NCI-H226 (cell line): ENCODE data around the gene LUZP2.

Experiments
- DNase-seq: peaks from one replicate; pipeline ENCODE4 v3.0.0-alpha.2; 2015

LUZP2 gene

DNA sequence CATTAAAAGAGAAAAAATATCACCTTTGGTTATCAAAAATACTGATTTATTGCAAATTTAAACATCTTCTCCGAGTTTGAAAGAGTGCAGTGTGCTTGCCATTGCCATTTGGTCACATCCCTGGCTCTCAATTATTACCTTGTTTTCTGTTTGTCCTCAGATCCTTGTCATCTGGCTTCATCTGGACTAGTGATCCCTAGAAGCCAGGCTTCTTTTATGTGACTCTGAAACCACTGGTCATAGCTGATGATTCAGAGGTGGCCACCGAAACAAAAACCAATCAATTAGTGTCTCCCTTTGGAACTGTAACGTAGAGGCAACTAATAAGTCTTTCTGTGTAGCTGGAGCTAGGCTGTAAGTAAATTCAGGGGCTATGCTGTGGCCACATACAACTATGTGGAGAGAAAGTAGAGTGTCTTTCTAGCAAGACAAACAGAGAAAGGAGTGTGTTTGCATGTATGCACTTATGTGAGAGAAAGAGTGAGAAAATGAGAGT lies 237.9 kb downstream of the LUZP2 start:
- DNase-seq: no peak

DNA sequence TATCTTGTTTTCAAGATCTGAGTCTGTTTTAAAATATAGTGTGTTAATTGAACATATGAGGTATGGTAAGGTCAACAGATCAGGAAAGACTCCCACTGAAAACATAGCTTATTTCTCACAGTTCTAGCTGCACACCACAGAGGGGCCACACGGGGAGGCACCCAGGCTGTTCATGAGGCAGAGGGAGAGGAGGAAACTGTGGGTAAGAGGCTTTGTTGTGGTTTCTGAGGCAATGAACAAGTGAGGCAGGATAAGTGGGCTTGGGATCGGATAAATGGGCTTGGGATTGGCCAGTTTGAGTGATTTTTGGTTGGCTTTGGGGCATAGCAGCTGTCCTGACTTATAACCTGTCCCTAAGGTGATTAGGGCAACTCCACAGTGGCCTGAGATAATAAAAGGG lies 242.1 kb downstream of the LUZP2 start:
- DNase-seq: no peak

DNA sequence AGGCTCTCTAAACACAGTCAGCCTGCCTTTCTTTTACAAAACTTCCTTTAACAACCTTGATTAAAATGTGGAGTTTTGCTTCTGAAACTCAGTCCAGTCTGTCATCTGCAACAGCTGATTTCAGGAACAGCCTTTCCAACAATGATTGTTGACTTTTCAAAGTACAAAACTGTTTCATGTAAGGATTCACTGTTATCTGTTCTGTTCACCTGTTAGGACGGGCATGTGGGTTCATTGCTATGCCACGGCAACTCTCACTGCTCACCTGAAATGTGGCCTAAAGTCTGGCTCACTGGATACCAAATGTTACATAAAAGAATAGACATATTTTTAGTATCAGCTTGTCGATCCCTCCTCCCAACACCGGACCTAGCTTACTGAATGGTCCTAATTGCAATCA lies 242.8 kb downstream of the LUZP2 start:
- no peak for DNase-seq

DNA sequence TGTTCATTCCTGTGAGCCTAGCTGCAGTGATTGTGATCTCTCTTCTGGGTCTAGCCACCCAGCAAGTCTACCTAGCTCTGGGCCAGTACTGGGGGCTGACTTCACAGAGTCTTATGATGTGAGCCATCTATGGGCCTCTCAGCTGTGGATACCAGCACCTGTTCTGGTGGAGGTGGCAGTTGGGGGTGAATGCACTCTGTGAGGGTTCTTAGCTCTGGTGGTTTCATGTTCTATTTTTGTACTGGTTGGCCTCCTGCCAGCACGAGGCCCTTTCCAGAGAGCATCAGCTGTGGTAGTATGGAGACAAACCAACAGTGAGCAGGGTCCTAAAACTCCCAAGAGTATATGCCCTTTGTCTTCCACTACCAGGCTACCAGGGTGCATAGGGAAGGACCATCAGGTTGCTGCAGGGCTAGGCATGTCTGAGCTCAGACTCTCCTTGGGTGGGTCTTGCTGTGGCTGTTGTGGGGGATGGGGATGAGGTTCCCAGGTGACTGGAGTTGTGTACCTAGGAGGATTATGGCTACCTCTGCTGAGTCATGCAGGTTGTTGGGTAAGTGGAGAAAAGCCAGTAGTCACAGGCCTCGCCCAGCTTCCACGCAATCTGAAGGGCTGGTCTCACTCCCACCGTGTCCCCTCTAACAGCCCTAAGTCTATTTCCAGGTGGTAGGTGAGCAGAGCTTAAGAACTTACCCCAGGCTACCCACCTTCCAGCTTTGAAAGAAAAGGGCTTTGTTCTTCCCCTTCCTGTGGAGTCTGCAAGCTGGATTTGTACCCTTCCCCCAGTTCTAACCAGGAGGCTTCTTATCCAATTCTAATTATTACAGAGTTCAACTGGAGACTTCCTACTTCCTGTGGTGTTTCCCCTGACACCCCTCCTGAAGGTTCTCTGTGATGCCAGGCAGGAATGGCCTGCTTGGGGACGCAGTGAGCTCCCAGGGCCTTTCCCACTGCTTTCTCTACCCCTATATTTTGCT lies 250.7 kb downstream of the LUZP2 start:
- no peak for DNase-seq

DNA sequence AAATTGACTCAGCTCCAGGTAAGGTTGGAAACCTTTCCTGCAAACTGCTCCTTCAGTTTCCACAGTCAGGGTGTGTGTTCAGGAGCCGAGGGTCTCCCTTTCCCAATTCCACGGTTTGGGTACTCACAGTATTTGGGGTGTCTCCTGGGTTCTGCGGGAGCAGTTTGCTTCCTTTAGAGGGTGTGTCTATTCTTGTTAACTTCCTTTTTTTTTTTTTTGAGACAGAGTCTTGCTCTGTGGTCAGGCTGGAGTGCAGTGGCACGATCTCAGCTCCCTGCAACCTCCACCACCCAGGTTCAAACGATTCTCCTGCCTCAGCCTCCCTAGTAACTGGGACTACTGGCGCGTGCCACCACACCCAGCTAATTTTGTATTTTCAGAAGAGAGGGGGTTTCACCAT lies 251.4 kb downstream of the LUZP2 start:
- DNase-seq: no peak

DNA sequence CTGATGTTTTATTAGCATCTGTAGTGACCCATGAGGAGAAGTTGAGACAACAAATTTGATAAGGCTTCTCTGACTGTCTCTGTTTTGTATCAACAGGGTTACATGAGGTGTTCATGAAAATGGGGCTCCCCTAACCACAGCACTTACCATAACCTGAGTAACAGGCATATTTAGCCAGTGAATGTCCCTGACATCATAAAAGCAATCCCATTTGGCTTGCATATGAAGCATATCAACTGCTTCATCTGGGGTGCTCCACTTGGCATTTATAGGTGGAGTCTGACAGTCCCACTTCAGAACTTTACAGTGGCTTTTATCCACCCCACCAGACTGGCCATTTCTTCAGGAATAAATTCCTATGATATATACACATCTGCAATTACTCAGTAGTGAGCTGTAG lies 257.6 kb downstream of the LUZP2 start:
- peak; percentile 16 for DNase-seq

DNA sequence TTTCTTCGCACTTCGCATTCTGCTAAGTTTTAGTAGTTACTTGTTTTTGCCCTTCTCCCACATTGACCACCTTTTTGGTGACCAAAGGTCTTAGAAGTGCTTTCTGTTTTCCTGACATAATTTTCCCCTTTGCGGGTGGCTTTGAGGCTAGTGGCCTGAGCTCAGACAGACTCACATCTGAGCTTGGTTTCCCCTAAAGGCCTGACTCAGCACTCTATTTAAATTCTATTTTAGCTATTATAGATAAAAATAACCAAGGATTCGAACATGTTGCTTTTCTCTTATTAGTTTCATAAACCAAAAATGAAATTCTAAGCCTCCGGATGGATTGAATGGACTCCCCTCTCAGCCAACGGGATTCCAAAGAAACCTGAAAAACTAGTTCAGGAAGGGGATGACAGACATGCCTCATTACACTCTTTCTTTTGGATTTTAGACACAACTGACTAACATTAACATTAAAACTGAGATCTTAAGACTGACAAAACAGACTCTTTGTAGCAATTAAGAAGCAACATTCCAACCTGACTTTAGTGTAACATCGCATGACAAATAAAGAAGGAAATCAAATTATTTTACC lies 258.5 kb downstream of the LUZP2 start:
- DNase-seq: no peak

DNA sequence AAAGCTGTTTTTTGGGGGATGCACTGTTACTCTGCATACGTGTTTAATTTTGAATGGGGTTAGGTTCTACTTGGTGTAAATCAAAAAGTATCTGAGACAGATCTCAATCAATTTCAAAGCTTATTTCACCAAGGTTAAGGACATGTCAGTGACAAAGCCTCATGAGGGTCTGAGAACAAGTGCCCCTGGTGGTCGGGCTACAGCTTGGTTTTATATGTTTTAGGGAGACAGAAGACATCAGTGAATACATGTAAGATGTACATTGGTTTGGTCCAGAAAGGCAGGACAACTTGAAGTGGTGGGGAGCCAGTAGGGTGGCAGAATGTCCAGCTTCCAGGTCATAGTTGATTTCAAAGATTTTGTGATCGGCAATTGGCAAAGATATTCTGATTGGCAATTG lies 262.9 kb downstream of the LUZP2 start:
- DNase-seq: no peak

DNA sequence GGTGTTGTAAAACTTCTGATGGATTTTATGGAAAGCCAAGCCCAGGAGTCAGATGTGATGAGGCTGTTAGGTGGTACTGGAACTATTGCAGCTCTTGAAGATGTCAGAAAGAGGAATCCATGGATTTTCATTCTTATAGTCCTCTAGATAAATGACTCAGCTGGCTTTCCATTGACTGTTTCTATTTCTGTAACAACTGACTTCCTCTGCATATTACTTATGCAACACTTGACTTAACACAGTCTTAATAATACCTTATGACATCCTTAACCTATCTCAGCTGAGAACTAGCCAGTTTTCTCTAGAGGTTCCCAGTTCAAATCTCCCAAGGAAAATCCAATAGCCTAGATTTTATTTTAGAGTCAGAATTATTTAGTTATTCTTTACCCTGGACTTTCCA lies 263.8 kb downstream of the LUZP2 start:
- peak; percentile 17 for DNase-seq

DNA sequence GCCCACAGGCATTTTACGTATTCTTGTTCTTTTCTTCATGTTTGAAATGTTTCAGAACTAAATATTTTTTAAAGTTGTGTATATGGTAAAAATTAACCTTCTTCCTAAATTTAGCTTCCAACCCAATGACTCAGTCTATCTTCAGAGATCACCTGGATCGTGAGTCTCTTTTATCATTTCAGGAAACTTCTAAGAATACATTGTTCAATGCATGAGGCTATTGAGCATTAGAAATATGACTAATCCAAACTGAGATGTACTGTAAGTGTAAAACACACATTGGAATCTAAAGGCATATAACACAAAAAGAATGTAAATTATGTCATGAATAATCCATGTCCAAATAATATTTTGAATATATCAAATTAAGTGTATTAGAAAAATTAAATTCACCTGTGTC lies 265.2 kb downstream of the LUZP2 start:
- no peak for DNase-seq

DNA sequence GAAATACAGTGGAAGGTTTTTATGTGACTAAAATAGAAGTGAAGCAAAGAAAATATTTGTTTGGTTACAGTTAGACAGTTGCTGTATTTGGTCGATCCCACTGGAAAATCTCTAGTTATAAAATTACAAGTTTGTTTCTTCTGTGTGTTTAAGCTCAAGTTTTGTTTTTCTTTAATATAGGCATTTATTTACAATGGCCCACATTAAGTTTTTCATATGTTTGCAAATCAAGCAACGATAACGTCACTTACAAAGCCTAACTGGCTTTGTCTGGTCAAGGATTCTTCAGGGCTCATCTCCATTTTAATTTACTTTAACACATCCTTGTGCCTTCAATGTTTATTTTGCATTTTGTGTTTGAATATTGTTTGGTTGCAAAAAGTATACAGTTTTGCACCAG lies 270.6 kb downstream of the LUZP2 start:
- DNase-seq: no peak

DNA sequence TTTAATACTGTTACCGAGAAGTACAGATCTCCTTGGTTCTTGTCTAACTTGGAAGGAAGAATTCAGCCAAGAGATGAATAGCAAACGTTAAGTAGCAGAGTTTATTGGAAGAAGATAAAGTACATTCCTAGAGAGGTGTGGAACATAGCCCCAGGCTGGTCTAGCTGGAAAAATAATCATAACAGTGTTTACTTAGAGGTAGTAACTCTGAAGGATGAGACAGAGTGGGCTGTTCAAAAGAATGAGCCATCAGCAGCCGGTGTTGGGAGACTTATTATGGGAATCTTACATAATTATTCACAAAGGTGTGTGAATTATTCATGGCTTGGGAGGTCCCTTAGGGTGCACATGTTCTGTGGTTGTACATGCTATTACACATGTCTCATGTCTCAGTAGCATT lies 276.5 kb downstream of the LUZP2 start:
- peak; percentile 14 for DNase-seq

DNA sequence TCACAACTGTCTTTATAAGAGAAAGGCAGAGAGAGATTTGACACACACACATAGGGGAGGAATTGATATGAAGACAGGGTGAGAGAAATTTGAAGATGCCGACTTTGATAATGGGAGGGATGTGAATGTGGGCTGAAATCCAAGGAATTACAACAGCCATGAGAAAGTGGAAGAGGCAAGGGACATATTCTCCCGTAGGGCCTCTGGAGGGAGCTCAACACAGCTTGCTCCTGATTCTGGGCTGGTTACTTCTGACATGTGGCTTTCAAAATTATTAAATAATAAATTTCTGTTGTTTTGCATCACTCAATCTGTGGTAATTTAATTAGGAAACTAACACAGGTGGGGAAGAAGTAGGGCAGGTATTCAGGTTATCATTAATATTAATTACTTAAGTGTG lies 282.9 kb downstream of the LUZP2 start:
- DNase-seq: peak; percentile 14

DNA sequence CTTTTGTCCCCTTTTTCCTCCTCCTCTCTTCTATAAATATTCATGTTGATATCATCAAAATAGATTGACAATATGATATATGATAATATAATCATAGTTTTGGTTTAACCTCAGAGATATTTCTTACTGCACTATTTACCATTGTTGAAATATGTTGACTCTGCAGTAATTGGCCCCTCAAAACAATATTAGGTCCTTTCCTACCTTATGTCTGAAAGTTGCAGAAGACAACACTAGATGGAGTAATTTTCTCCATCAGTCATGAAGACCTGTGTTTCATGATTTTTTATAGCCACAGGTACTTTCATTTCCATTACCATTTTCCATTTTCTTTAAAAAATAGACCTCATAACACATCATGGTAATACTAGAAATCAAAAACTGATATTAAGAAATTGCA lies 284.4 kb downstream of the LUZP2 start:
- DNase-seq: no peak

DNA sequence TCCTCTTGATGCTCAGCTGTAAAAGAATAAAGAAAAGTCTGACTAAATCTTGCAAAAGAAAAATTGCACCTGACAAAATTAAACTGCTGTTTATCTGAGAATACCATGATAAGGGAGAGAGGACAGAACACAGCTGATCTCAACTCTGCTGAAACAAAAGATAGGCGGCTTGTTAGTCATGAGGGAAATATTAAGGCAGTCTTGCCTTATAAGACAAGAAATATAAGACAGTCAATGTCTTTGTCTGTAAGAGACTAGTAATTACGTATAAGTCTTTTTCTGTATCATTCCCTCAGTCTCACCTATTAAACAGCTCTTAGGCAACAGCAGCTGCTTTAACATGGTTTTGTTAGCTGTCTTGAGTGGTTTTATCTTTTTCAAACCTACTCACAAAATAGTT lies 296.6 kb downstream of the LUZP2 start:
- peak; percentile 62 for DNase-seq

DNA sequence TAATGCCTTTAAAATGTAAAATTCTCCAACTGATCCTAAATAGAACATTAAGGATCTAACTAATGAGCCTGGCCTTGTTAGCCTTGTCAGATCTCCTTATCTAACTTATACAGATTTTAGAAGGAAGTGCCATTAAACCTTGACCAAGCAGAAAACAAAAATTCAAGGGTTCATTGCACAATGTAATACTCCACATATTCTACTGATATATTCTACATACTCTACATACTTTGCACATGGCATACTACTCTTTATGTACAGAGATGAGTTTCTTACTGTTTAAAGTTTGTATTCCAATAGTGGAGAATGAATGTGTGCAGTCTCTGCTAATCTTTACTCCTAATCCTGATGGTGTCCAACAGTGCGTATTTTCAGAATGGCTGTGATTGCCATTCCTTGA lies 297.2 kb downstream of the LUZP2 start:
- DNase-seq: peak; percentile 31

DNA sequence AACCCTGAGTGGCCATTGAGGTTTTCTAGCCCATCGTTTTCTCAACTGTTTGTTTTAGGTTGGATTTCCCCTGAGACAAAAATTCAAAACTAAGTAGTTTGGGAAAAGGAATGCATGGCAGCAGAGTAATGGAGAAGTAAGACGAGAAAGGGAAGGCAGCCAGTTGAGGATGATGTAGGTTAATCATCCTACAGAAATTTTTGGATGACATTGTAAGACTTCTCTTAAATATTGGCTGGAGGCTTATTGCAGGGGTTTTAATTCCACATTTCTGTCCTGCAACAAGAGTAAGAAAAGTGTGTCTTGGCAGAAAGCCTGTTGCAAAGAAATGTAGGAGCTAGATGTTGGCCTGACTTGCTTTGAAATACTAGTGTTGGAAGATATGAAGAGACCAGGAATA lies 308.8 kb downstream of the LUZP2 start:
- DNase-seq: no peak

DNA sequence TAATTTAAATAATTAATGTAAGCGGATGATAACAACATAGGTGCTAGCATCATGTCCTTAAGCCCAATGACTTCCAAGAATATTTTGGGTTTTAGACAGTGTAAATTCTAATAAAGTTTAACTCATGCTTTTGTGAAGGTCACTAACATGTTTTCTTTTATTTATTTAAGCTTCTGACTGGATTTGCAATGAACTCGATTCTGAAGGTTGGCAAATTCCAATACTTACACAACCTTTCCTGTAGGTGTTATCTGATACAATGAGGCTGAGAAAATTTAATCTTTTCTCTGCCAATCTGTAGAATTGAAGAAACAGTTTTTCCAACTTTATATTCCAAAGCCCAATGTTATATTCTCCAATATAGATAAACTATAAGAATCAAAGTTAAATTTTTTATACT lies 311.3 kb downstream of the LUZP2 start:
- no peak for DNase-seq

DNA sequence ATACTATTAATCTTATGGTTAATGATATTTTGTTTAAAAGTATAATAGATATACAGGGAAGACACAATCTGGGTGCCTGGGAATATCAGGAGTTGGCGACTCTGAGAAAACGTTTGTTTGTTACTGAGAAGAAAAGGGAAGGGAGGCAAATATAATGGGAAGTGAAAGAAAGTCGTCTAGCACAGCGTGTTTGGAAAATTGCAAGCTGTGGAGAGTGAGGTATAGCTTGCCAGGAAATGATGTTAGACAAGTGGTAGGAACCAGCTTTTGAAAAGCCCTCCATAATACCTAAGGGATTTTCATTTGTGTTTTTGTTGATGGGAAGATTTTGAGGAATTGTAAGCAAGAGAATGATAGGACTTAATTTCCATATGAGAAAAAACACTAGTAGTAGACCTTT lies 322.2 kb downstream of the LUZP2 start:
- no peak for DNase-seq

DNA sequence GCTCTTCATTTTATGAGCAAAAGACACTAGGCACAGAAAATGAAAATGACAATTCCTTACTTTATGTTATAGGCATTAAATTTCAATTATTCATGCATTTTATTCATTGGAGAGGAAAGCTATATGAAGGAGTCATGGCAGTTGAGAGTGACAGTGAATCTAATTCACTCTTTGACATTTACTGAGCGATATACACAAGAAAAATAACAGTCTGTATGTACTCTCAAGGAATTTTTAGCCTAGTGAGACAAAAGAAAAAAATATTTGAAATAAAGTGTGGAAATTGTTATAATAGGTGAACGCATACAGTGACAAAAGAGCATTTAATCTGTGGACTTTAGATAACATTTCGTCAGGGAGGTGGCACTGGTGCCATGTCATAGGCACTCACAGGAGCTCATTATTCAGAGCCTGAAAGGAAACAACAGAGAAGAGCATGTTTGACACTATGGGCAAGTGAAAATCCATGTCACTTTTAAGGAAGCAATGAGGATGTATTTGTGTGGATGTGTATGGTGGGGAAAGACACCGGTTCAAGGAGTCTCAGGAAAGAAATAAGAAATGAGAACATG lies 323.1 kb downstream of the LUZP2 start:
- no peak for DNase-seq

DNA sequence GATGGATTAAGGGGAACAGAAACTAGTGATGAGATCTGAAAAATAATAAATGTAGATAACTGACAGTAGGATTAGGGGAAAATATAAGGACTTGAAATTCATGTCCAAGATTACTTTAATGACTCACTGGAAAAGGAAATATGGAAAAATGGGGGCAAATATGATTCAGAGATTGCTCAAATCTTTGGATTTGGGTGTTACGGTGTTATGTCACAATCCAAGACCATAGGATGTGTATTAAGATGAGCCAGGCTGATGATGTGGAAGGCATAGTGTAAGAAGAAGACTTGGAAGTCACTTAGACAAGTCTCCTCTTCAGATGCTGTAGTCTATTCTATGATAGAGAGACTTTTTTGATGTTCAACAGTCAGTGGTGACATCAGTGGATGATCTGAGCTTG lies 323.7 kb downstream of the LUZP2 start:
- DNase-seq: no peak

DNA sequence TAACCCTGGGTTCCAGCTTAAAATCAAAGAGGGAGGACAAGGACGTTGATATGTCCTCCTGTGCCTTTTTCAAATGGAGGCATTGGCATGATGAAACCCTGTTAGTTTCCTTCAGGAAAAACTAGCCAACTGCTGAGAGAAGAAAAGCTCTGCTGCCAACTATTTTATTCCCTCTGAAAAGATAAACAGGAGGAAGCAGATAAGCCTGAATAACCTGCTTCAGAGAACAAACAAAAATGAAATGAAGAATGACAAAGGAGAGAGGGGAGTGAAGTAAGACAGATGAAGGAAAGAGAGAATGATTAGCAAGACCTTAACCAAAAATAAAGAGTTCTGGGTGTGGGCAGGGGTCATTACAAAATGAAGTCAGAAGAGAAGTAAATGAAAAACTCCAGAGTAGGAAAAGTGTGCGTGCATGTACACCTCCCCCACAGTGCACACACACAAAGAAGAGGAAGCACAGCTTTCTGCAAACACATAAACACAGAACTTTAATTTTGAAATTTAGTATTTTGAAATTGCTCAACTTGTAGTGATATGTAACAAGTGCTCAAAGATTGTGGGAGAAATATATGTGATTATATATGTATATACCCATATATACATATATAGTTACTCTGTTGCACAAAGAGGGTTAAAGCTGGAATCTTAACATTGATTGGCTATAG lies 332.2 kb downstream of the LUZP2 start:
- DNase-seq: peak; percentile 6

DNA sequence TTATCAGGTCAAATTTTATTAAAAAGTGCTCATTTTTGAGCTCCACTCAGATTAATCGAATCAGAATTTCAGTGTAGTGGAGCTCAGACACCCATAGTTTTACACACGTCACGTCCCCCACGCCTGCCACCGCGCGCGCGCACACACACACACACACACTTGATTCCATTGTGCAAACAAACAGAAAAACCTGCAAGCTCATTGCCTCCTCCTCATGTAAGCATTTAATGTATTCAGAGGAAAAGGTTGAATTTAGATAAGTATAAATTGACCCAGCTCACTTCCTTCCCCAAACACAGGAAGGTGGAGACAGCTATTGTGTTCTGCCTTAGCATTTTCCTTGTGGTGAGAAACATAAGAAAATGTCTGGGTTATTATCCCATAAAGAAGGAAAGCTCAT lies 336.7 kb downstream of the LUZP2 start:
- no peak for DNase-seq

DNA sequence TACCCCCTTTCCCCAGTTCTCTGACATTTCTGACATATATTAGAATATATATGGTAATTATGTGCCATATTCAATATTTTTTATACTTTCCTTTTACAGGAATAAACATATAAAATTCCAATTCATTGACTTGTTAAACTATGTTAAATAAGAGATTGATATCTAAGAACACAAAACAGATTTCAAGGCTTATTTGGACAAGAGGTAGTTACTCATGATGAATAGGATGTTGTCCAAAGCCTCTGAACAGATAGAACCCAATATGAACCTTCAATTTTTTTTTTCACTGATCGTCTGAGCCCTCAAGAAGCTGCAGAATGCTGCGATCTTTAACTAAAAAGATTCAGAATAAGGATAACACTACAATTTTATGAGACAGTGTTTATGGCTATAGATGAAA lies 340.3 kb downstream of the LUZP2 start:
- no peak for DNase-seq
